CD4-positive, alpha-beta T cell treated with Interleukin-17A for 4 hours (primary cell): ENCODE measurements around the gene CDK4.

Experiments
- DNase-seq: peaks from one replicate; pipeline ENCODE4 v3.0.0-alpha.2; 2020; ENCODE audit warnings: mixed read lengths

The CDK4 gene

GRCh38 chr12:57771873-57772428 is 19.8 kb upstream of the CDK4 start, which contains the start of gene METTL1:
Gene METTL1, minus strand, starts transcription at chr12:57772105. Its CDS starts 22 bp downstream, at chr12:57772083.
- DNase-seq, result peak; percentile 90

GRCh38 chr12:57771236-57771872 is 19.2 kb upstream of the CDK4 start:
- DNase-seq, result peak; percentile 91

- no peak for DNase-seq
Measured at GRCh38 chr12:57770734-57771133, 18.6 kb upstream of the CDK4 start.

- DNase-seq, result no peak
Measured at GRCh38 chr12:57769594-57769993, 17.5 kb upstream of the CDK4 start.

- DNase-seq, result no peak
Measured at GRCh38 chr12:57767876-57768275, 15.8 kb upstream of the CDK4 start.

GRCh38 chr12:57767305-57767698 is 15.2 kb upstream of the CDK4 start:
- DNase-seq, result no peak

- DNase-seq, result no peak
Measured at GRCh38 chr12:57766464-57767304, 14.6 kb upstream of the CDK4 start, which contains the start of gene CYP27B1. Gene CYP27B1, minus strand, starts transcription at chr12:57767078. Its CDS starts 37 bp downstream, at chr12:57767041.

- no peak for DNase-seq
Measured at GRCh38 chr12:57765698-57766463, 13.8 kb upstream of the CDK4 start.

GRCh38 chr12:57765003-57765697 is 13.0 kb upstream of the CDK4 start:
- DNase-seq, result peak; percentile 72

GRCh38 chr12:57764662-57765002 is 12.5 kb upstream of the CDK4 start:
- DNase-seq, result no peak

- no peak for DNase-seq
Measured at GRCh38 chr12:57763881-57764661, 12.0 kb upstream of the CDK4 start.

- no peak for DNase-seq
Measured at GRCh38 chr12:57762463-57762862, 10.4 kb upstream of the CDK4 start.

- DNase-seq, result no peak
Measured at GRCh38 chr12:57761391-57761998, 9.4 kb upstream of the CDK4 start.

GRCh38 chr12:57760347-57760982 is 8.4 kb upstream of the CDK4 start:
- no peak for DNase-seq

GRCh38 chr12:57759360-57759980 is 7.4 kb upstream of the CDK4 start:
- peak; percentile 62 for DNase-seq

- no peak for DNase-seq
Measured at GRCh38 chr12:57758552-57759359, 6.6 kb upstream of the CDK4 start.

GRCh38 chr12:57757771-57758170 is 5.7 kb upstream of the CDK4 start:
- no peak for DNase-seq

- peak; percentile 79 for DNase-seq
Measured at GRCh38 chr12:57756406-57757341, 4.6 kb upstream of the CDK4 start.
